HG02970 (cell line): ENCODE data around the gene C11orf87.

Experiments
- ATAC-seq: cut with Tn5 transposase; IDR thresholded peaks from one replicate; pipeline ENCODE4 v1.9.1; 2021; ENCODE audit warnings: mild to moderate bottlenecking, moderate library complexity, moderate number of reproducible peaks; ENCODE audit not compliant: unreplicated experiment, low FRiP score

C11orf87 gene

DNA sequence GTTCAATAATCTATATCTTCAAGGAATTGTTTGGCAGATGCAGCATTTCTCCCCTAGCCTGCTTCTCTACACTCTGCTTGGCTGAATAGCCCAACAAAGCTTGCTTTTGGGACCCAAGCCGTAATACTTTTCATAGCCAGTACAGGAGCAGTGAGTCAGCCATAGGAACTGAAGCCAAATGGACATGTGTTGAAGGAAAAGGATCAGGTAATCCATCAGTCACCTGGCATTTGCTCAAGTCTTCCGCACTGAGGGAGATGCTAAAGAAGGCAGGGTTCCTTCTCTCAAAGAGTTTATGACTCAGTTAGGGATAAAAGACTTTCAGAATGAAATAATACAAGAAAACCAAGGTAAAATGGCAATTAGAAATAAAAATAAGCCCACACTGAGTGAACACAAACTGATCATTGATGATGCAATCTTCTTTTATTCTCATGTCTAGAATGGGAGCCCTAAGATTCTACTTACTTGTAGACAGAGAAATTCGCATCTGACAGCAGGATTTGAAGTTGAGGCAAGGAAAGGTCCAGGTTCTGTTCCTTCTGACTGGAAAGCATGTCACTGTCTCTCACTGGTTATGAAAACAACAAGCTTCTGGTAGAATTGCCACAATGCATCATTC, 13.2 kb downstream of the C11orf87 start:
- no peak for ATAC-seq

GRCh38 chr11:109439684-109440083, 17.7 kb downstream of the C11orf87 start:
- no peak for ATAC-seq

DNA sequence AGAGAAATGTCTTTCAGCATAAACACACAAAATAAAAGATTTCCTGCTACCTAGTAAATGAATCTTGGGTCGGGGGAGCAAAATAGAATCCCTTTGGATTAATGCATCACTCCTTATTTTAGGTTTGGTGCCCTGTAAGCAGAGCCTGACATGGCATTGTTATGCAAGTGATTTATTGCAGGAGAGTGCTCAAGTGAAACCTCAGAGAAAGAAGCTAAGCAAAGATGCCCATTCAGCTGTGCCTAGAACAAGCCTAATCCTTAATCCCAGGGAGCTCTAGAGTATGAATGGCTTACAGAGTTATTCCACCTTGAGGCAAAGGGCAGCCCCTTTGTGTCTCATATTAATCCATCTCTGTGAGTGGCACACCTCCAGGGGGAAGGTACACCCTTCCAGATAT, 21.1 kb downstream of the C11orf87 start:
- ATAC-seq = no peak

- ATAC-seq = no peak
These were observed 32.9 kb downstream of the C11orf87 start for GRCh38 chr11:109454857-109455256.
